Head of caudate nucleus (tissue), 42 donors: ENCODE results near the gene CAMKK1.

Source experiments
- DNase-seq, 42 donors: peaks; one replicate each; pipeline versions ENCODE4 v3.0.0 to v3.0.0-alpha.2; 2020 to 2021; ENCODE audit warnings: mixed read lengths in 7 of 42
- intact Hi-C: fragments of 100-400 bp; cut with DNase I; formaldehyde crosslinking; loops from one replicate; pipeline ENCODE4 v1.15.0; 2022

CAMKK1 gene

DNA sequence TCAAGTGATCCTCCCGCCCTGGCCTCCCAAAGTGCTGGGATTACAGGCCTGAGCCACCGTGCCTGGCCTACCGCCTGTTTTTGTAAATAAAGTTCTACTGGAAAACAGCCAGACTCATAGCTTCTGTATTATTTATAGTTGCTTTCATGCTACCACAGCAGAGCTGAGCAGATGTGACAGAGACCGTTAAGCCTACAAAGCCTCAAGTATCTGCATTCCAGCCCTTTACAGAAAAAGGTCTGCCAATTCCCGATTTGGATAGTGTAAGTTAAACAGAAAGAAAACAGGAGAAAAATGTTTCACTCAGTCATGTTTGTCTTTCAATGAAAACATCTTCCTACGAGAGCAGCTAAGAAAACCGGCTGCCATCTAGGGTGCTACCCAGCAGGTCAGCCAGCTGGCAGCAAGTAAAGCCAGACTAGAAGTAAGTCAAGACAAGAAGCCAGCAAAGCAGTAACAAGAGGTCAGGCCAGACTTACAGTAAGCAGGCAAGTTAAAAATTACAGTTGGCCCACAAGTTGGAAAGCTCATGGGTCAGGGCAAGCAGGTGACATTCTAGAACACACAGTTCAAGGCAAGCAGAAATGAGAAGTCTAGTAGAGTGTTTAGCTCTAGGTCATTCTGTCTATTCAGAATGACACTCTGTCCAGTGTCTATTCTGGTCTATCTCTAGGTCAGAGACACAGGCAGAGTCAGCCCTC is 64.6 kb downstream of the CAMKK1 start:
- DNase-seq, result peak in 1 of 42 donors; percentile 18
- intact Hi-C loops, result no loop called here

DNA sequence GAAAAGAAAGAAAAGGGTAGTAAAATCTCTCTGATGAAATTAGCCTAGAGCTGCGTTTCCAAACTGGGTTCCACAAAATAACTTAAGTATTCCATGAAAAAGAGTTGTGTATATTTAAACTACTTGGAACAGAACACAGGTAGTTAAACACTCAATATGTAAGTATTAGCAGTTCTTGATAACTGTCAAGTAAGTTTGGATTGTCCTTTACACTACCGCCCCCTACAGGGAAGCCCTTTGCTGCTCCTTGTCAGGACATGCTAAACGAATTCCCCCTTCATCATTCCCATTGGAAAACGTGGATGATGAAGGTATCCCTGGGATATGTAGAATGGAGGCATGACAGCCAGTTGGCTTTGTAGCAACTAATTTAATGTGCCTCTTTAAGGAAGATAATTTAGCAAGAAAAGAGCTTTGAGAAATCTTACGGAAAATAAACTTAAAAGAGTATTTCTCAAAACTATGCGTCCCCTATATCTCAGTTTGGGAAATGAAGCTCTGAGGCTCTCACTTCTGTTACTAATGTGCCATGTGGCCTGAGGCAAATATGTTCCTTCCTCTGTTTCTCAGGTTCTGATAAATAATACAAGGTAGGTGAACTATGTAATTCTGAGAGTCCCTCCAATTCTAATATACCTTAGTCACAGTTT is 65.6 kb downstream of the CAMKK1 start:
- intact Hi-C loops, result no loop called here
- peak in 40 of 42 donors; percentile 33 to 92 (median 78) for DNase-seq

DNA sequence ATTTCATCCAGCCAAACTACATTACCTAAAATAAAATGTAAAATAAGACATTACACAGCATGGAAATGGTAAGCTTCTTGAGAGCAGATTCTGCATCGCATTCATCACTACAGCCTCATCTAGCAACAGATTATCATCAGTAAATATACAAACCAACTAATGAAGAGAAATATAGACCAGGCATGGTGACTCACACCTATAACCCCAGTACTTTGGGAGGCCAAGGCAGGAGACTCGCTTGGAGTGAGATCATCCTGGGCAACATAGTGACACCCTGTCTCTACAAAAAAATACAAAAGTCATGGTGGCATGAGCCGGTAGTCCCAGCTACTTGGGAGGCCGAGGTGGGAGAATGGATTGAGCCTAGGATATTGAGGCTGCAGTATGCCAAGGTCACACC is 66.7 kb downstream of the CAMKK1 start:
- intact Hi-C loops, result no loop called here
- DNase-seq, result no peak

DNA sequence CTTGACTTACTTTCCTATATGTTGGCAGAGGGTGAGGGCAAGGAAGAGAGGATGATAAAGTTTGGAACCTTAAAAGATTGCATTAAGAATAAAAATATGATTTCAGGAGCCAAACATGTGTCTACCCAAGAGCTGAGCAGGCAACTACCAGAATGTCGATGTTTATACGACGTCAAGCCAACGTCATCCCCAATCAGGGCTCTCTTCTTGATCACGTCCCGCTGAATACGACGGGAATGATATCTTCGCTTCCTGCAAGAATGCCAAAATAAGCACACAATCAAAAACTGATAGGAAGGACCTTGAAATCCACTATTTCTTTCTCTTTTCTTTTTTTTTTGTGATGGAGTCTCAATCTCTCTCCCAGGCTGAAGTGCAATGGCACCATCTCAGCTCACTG is 71.8 kb downstream of the CAMKK1 start:
- intact Hi-C loops, result loop anchor here (5.0 kb wide), 1 partner anchor 84 kb away; no protein-coding TSS in a partner anchor
- DNase-seq, result peak in 1 of 42 donors; percentile 6

DNA sequence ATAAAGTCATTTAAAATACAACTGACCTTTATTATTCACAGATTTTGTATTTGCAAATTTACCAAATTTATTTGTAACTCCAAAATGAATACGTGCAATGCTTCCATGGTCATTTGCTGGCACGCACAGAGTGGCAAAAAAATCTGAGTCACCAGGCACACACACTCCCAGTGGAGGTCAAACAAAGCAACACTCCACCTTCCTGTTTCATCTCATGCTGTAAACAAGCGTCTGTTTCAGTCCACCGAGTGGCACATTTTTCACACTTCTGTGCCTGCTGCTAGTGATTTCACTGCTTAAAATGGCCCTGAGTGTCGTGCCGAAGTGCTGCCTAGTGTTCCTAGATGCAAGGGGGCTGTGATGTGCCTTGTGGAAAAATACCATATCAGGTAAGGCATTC is 74.1 kb downstream of the CAMKK1 start:
- intact Hi-C loops, result no loop called here
- peak in 1 of 42 donors; percentile 14 for DNase-seq

DNA sequence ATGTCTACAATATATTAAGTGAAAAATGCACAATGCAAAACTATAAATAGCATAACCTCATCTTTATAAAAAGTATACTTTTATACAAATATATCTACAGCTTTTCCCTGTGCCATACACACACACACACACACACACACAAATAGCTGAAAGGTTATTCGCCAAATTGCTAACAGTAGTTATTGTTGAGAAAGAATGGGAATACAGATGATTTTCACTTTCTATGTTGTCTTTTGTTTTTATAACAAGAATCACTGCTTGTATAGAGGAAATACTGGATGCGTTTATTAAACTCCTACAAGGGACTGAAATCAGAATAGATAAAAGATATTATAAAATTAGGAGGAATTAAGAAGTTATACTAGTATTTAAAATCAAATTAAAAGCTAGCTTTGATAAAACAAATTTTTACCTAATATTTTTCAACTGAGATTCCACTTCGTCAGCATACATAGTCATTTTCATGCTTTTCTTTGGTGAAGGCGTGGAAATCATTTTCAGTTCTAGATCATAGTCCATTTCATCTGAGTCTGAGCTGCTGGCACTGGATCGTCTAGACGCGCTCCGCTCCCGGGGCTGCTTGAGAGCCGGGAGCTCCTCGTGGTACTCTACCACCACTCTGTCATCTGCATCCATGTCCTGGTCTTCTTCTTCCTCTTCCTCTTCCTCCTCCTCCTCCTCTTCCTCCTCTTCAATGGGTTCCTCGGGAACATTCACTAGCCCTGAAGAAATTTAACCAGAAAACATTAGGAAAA is 74.8 kb downstream of the CAMKK1 start:
- intact Hi-C loops, result no loop called here
- peak in 6 of 42 donors; percentile 21 to 63 (median 33) for DNase-seq

DNA sequence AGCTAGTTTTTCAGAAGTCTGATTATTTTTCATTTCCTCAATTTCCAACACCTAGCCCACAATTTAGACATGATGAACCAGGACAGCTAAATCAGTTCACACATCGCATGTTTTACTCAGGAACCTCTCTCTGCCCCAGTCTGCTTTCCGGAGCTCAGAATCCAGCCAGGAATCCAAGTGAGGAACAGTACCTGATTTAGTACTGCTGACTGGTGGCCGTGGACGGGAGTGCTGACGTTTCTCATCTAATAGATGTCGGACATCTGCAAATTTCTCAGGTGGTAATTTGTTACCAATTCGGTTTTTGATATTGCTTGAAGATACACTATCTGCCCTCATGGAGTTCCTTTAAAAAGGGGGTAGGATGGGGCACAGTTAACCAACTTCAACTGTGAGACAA is 76.9 kb downstream of the CAMKK1 start:
- peak in 8 of 42 donors; percentile 23 to 54 (median 29) for DNase-seq
- intact Hi-C loops, result no loop called here

DNA sequence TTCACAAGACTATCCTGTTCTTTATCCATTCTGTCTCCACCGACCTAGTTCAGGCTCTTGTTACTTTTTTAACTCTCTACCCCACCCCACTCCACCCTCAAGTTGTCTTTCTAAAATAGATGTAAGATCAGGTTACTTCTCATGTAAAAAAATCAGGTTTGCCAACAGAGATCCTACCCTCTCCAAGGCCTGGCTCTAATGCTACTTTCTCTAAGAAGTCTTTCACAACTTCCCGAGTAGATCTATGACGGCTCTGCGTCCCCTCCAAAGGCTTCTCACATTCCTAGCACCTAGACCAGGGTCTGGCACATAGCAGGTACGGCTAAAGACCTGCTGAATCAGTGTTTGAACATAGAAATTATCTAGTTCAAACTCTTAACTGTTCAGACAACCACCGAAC is 77.7 kb downstream of the CAMKK1 start:
- intact Hi-C loops, result no loop called here
- peak in 3 of 42 donors; percentile 18 to 27 (median 20) for DNase-seq

DNA sequence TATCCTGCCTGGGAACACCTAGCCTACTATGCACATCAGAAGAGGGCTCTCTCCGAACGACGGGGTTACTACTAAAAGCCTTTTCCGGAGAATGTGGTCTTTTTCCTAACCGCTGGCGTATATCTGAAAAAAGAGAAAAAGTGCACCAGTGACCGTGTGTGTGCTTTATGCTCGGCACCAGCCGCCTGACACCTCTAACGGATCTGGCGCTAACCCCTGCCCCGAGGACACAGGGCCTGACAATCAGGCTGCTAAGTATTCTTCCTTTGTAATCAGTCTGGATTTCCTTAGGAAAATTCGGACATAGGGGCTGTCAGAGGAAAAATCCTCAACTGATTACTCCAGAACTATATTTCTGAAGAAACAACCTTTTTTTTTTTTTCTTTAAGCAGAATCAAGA is 78.5 kb downstream of the CAMKK1 start:
- DNase-seq, result peak in 1 of 42 donors; percentile 24
- intact Hi-C loops, result no loop called here

DNA sequence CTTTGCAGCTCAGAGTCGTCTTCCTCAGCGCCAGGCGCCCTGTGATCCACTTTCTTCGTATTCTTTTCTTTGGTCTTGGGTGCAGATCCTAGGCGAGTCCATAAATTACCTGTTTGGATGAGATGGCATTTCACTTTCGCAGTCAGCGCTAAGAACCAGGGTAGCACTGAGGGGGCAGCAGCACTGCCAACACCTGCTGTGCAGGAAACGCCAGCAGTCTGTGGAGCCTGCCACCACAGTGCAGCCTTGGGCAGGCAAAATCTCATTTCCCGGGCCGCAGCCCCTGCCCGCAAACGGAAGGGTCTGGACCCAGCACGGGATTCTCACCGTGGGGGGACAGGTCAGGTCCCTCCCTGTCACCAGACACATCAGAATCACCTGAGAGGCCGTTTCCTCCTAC is 79.7 kb downstream of the CAMKK1 start:
- peak in 3 of 42 donors; percentile 18 to 30 (median 25) for DNase-seq
- intact Hi-C loops, result no loop called here

DNA sequence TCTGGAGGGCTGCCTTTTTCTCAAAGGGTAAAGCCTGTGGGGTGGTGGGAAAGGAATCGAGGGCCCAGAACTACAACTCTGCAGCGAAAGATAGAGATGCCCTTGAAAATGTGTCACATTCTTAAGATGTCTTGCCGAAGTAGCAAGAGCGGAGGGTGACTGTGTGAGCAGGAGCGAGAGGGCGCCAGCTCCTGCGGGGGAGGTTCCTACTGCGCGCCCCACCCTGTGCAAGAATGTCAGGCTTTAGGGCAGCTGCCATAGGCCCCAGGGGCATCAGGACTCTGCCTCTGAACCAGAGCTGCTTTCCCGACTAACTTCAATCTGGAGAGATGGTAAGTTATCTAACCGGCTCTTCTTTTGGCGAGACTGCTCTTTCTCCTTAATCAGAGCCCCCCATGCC is 80.1 kb downstream of the CAMKK1 start:
- DNase-seq, result peak in 30 of 42 donors; percentile 23 to 80 (median 50)
- intact Hi-C loops, result no loop called here

DNA sequence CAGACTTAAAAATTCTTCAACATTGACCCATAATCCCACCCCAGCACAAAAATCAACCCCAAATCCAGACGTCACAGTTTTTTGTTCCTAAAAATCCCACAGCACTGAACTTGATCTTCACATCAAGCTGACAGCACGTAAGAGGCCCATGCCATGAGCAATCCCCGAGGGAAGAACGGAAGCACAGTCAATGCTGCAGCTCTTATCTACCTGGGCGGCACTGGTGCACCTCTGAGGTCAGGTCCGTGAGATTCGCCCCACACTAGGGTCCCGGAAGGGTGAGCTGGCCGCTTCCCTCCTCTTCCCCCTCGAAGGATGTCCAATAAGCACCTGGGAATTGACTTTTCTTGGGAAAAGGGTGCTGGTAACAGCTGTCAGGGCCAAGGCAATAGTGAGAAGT is 80.6 kb downstream of the CAMKK1 start:
- intact Hi-C loops, result no loop called here
- DNase-seq, result peak in 1 of 42 donors; percentile 23
